H9 (cell line): ENCODE data around the gene DENND5A. TPM values are rescaled to one million over a fixed set of nuclear protein-coding genes. Genes with fewer than 3 reads are reported as not detected.

Experiments used
- DNase-seq: peaks from one replicate; pipeline ENCODE4 v3.0.0-alpha.2; 2017
- H2AFZ ChIP-seq: one replicate; pipeline ENCODE4 v1.6.1; 2013; ENCODE audit warnings: mild to moderate bottlenecking, low read length, control low read depth, moderate library complexity
- H2AK5ac ChIP-seq: 2 replicates; pipeline ENCODE4 v1.6.1; 2013; ENCODE audit warnings: low read length, control low read depth, mixed read lengths; ENCODE audit not compliant: insufficient read length
- H2BK120ac ChIP-seq: one replicate; pipeline ENCODE4 v1.6.1; 2013; ENCODE audit warnings: low read depth, mild to moderate bottlenecking, low read length, control low read depth, inconsistent platforms; ENCODE audit not compliant: poor library complexity, severe bottlenecking
- H2BK12ac ChIP-seq: 2 replicates; pipeline ENCODE4 v1.6.1; 2013; ENCODE audit warnings: low read length, control low read depth, mixed read lengths, low read depth; ENCODE audit not compliant: insufficient read length
- H2BK15ac ChIP-seq: 2 replicates; pipeline ENCODE4 v1.6.1; 2013; ENCODE audit warnings: low read depth, low read length, control low read depth
- H2BK20ac ChIP-seq: one replicate; pipeline ENCODE4 v1.6.1; 2013; ENCODE audit warnings: low read depth, mild to moderate bottlenecking, low read length, control low read depth, inconsistent platforms; ENCODE audit not compliant: poor library complexity, severe bottlenecking
- H2BK5ac ChIP-seq: 2 replicates; pipeline ENCODE4 v1.6.1; 2013; ENCODE audit warnings: low read length, control low read depth, mixed read lengths; ENCODE audit not compliant: insufficient read length
- H3K14ac ChIP-seq: 2 replicates; pipeline ENCODE4 v1.6.1; 2013; ENCODE audit warnings: low read length, control low read depth; ENCODE audit not compliant: insufficient read depth
- H3K18ac ChIP-seq: 2 replicates; pipeline ENCODE4 v1.6.1; 2013; ENCODE audit warnings: low read depth, mild to moderate bottlenecking, mixed read lengths, low read length, control low read depth; ENCODE audit not compliant: insufficient read length
- H3K23ac ChIP-seq: 2 replicates; pipeline ENCODE4 v1.6.1; 2013; ENCODE audit warnings: low read length, control low read depth, mixed read lengths, low read depth; ENCODE audit not compliant: insufficient read length
- H3K23me2 ChIP-seq: 2 replicates; pipeline ENCODE4 v1.6.1; 2013; ENCODE audit warnings: low read depth, mild to moderate bottlenecking, mixed read lengths, low read length, control low read depth; ENCODE audit not compliant: insufficient read length, poor library complexity, severe bottlenecking
- H3K27ac ChIP-seq: 2 replicates; pipeline ENCODE4 v1.5.1; 2013; ENCODE audit warnings: low read length, control low read depth, mixed read lengths, low read depth; ENCODE audit not compliant: insufficient read length
- H3K27me3 ChIP-seq: 2 replicates; pipeline ENCODE4 v1.6.1; 2013; ENCODE audit warnings: low read length, control low read depth, inconsistent platforms; ENCODE audit not compliant: insufficient read depth
- H3K4ac ChIP-seq: 2 replicates; pipeline ENCODE4 v1.6.1; 2013; ENCODE audit warnings: low read depth, mild to moderate bottlenecking, control low read depth, inconsistent platforms, low read length, moderate library complexity
- H3K4me1 ChIP-seq: 2 replicates; pipeline ENCODE4 v1.6.1; 2013; ENCODE audit warnings: low read length, control low read depth, inconsistent platforms; ENCODE audit not compliant: insufficient read depth
- H3K4me2 ChIP-seq: 2 replicates; pipeline ENCODE4 v1.6.1; 2013; ENCODE audit warnings: low read length, control low read depth, mixed read lengths; ENCODE audit not compliant: insufficient read length, insufficient read depth
- H3K56ac ChIP-seq: 2 replicates; pipeline ENCODE4 v1.6.1; 2013; ENCODE audit warnings: low read depth, mild to moderate bottlenecking, mixed read lengths, low read length, control low read depth; ENCODE audit not compliant: insufficient read length
- H3K79me1 ChIP-seq: 2 replicates; pipeline ENCODE4 v1.6.1; 2013; ENCODE audit warnings: low read depth, mild to moderate bottlenecking, moderate library complexity, low read length, control low read depth, inconsistent platforms; ENCODE audit not compliant: insufficient read depth, poor library complexity, severe bottlenecking
- H3K79me2 ChIP-seq: 2 replicates; pipeline ENCODE4 v1.6.1; 2013; ENCODE audit warnings: low read length, control low read depth, inconsistent platforms; ENCODE audit not compliant: insufficient read depth
- H3K9ac ChIP-seq: 2 replicates; pipeline ENCODE4 v1.6.1; 2013; ENCODE audit warnings: low read length, control low read depth, mixed read lengths; ENCODE audit not compliant: insufficient read length; ENCODE audit errors: extremely low read depth
- H3K9me3 ChIP-seq: one replicate; pipeline ENCODE4 v1.6.1; 2013; ENCODE audit warnings: low read depth, low read length, inconsistent platforms; ENCODE audit not compliant: control insufficient read depth
- H3T11ph ChIP-seq: one replicate; pipeline ENCODE4 v1.6.1; 2013; ENCODE audit warnings: mild to moderate bottlenecking, low read length, control low read depth, inconsistent platforms
- H4K20me1 ChIP-seq: one replicate; pipeline ENCODE4 v1.6.1; 2013; ENCODE audit not compliant: control insufficient read depth, insufficient read length, insufficient read depth
- H4K5ac ChIP-seq: 2 replicates; pipeline ENCODE4 v1.6.1; 2013; ENCODE audit warnings: low read depth, mild to moderate bottlenecking, mixed read lengths, low read length, control low read depth; ENCODE audit not compliant: insufficient read length
- H4K8ac ChIP-seq: replicated peaks from 2 replicates; pipeline ENCODE4 v1.6.1; 2013; ENCODE audit warnings: low read length, control low read depth, mixed read lengths, low read depth; ENCODE audit not compliant: insufficient read length
- H4K91ac ChIP-seq: 2 replicates; pipeline ENCODE4 v1.6.1; 2013; ENCODE audit warnings: low read depth, mild to moderate bottlenecking, moderate library complexity, mixed read lengths, low read length, control low read depth; ENCODE audit not compliant: insufficient read length
- H3K27ac Mint-ChIP-seq, 3 experiments: 2 replicates in 2 of 3; 3 replicates in 1 of 3; pipeline ENCODE4 v1.8.0; 2020 to 2021; ENCODE audit warnings: mixed read lengths in 3 of 3, mild to moderate bottlenecking in 1 of 3, moderate library complexity in 1 of 3
- H3K27me3 Mint-ChIP-seq: 2 replicates; pipeline ENCODE4 v1.8.0; 2021; ENCODE audit warnings: low read depth, mild to moderate bottlenecking, moderate library complexity, mixed read lengths
- H3K36me3 Mint-ChIP-seq, 3 experiments: 2 replicates in 2 of 3; 3 replicates in 1 of 3; pipeline ENCODE4 v1.8.0; 2020 to 2021; ENCODE audit warnings: low read depth in 3 of 3, mixed read lengths in 3 of 3; ENCODE audit not compliant: insufficient read depth in 1 of 3
- H3K4me1 Mint-ChIP-seq, 2 experiments: 2 replicates each; pipeline ENCODE4 v1.8.0; 2020; ENCODE audit warnings: mixed read lengths in 2 of 2
- H3K4me3 Mint-ChIP-seq, 2 experiments: 2 replicates in 1 of 2; 3 replicates in 1 of 2; pipeline ENCODE4 v1.8.0; 2020 to 2021; ENCODE audit warnings: mild to moderate bottlenecking in 2 of 2, mixed read lengths in 2 of 2, moderate library complexity in 1 of 2
- H3K9me3 Mint-ChIP-seq, 2 experiments: 2 replicates in 1 of 2; 3 replicates in 1 of 2; pipeline ENCODE4 v1.8.0; 2020; ENCODE audit warnings: mild to moderate bottlenecking in 2 of 2, mixed read lengths in 2 of 2, moderate library complexity in 1 of 2
- WGBS: extraction: QIAGEN DNeasy Blood & Tissue Kit; methylation state at CpG from one replicate; pipeline ENCODE4 v1.1.7; 2013; ENCODE audit warnings: missing lambda C conversion rate, low lambda C conversion rate, mixed read lengths; ENCODE audit not compliant: insufficient read length; ENCODE audit errors: extremely low coverage; 5-methylcytosine and 5-hydroxymethylcytosine counted together
- total RNA-seq: library from RNA; stranded (reverse); gene quantifications from 2 replicates; pipeline ENCODE4 v1.2.1, GENCODE V29; 2021
- TF ChIP-seq, protein P1 (sequence below): fragments of 200-600 bp; sonication (generic); conservative IDR thresholded peaks from 3 replicates; pipeline ENCODE4 v1.8.0; 2021; ENCODE audit warnings: antibody characterized with exemption, mild to moderate bottlenecking

DENND5A gene
- total RNA-seq, 1 experiment from 2014 or later, result 59.6 TPM

DNA sequence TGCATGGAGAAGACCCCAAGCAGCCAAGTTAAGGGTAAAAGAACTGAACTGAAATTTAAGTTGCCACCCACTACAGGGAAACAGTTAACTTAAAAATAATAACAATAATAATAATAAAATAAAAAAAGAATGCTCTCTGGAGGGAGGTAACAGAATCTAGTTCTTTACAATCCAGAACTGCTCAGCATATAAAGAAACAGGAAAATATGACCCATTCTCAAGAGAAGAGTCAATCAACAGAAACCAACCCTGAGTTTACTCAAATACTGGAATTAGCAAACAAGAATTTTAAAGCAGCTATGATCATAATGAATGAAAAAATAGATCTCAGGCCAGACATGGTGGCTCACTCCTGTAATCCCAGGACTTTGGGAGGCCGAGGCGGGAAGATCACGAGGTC lies 53.8 kb downstream of the DENND5A start:
- peaks cover 2% of the 10 kb centered on the region for H3K4me1 ChIP-seq
- peaks cover 17 to 26% of the 10 kb centered on the region in 2 experiments for H3K4me1 Mint-ChIP-seq
- H4K5ac ChIP-seq, result no peak overlapping the region
- H3K27me3 ChIP-seq, result no peaks in the 10 kb centered on the region
- no peak for DNase-seq
- no peak overlapping the region for H2BK15ac ChIP-seq
- H3K27ac ChIP-seq, result no peak overlapping the region
- H3K27me3 Mint-ChIP-seq, result no peaks in the 10 kb centered on the region
- H4K8ac ChIP-seq, result no peak overlapping the region
- no peak overlapping the region for H3K4ac ChIP-seq
- H3K27ac Mint-ChIP-seq, result peak overlapping the region in 1 of 3 experiments; percentile 62; a peak in 1 of 7 replicates
- H2AK5ac ChIP-seq, result no peak overlapping the region
- no peaks in the 10 kb centered on the region for H4K20me1 ChIP-seq
- TF ChIP-seq, protein P1, sequence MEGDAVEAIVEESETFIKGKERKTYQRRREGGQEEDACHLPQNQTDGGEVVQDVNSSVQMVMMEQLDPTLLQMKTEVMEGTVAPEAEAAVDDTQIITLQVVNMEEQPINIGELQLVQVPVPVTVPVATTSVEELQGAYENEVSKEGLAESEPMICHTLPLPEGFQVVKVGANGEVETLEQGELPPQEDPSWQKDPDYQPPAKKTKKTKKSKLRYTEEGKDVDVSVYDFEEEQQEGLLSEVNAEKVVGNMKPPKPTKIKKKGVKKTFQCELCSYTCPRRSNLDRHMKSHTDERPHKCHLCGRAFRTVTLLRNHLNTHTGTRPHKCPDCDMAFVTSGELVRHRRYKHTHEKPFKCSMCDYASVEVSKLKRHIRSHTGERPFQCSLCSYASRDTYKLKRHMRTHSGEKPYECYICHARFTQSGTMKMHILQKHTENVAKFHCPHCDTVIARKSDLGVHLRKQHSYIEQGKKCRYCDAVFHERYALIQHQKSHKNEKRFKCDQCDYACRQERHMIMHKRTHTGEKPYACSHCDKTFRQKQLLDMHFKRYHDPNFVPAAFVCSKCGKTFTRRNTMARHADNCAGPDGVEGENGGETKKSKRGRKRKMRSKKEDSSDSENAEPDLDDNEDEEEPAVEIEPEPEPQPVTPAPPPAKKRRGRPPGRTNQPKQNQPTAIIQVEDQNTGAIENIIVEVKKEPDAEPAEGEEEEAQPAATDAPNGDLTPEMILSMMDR, result no peak
- H3K56ac ChIP-seq, result no peak overlapping the region
- no peaks in the 10 kb centered on the region for H3K9me3 Mint-ChIP-seq
- no peaks in the 10 kb centered on the region for H3K23me2 ChIP-seq
- no peak overlapping the region for H2BK20ac ChIP-seq
- H3K4me2 ChIP-seq, result no peak overlapping the region
- H3K14ac ChIP-seq, result no peak overlapping the region
- no peak overlapping the region for H3K9ac ChIP-seq
- no peak overlapping the region for H3K23ac ChIP-seq
- H2BK120ac ChIP-seq, result no peak overlapping the region
- H3T11ph ChIP-seq, result no peak overlapping the region
- no peak overlapping the region for H2AFZ ChIP-seq
- no peak overlapping the region for H2BK12ac ChIP-seq
- H2BK5ac ChIP-seq, result no peak overlapping the region
- H3K18ac ChIP-seq, result no peak overlapping the region
- H3K79me1 ChIP-seq, result peaks cover 5% of the 10 kb centered on the region
- no peak overlapping the region for H4K91ac ChIP-seq
- peaks cover 11% of the 10 kb centered on the region; the same call in 1 of the 2 replicates for H3K79me2 ChIP-seq
- WGBS, result no CpG with 5 or more reads among the region's 3 CpGs
- H3K4me3 Mint-ChIP-seq, result no peak overlapping the region
- H3K36me3 Mint-ChIP-seq, result no peaks in the 10 kb centered on the region
- H3K9me3 ChIP-seq, result no peaks in the 10 kb centered on the region
